Measurements from ENCODE around the gene KIAA1328.

KIAA1328 gene

GRCh38 chr18:37242091-37242490 lies 413.2 kb downstream of the KIAA1328 start:
- TF ChIP-seq, protein P1, sequence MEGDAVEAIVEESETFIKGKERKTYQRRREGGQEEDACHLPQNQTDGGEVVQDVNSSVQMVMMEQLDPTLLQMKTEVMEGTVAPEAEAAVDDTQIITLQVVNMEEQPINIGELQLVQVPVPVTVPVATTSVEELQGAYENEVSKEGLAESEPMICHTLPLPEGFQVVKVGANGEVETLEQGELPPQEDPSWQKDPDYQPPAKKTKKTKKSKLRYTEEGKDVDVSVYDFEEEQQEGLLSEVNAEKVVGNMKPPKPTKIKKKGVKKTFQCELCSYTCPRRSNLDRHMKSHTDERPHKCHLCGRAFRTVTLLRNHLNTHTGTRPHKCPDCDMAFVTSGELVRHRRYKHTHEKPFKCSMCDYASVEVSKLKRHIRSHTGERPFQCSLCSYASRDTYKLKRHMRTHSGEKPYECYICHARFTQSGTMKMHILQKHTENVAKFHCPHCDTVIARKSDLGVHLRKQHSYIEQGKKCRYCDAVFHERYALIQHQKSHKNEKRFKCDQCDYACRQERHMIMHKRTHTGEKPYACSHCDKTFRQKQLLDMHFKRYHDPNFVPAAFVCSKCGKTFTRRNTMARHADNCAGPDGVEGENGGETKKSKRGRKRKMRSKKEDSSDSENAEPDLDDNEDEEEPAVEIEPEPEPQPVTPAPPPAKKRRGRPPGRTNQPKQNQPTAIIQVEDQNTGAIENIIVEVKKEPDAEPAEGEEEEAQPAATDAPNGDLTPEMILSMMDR (conservative IDR thresholded peaks at IDR 0.05; ENCODE audit: low read depth) = no peak
- no peak for DNase-seq (ENCODE audit: low spot score)
- POLR2A ChIA-PET (ENCODE audit: low non-redundant PET) = no interaction called here
- no peak overlapping the region for H3K27ac ChIP-seq
- CTCF ChIA-PET = interaction anchor here (0.6 kb wide), 1 partner anchor 101 kb away, joined by 3 read pairs; no protein-coding TSS in a partner anchor

DNA sequence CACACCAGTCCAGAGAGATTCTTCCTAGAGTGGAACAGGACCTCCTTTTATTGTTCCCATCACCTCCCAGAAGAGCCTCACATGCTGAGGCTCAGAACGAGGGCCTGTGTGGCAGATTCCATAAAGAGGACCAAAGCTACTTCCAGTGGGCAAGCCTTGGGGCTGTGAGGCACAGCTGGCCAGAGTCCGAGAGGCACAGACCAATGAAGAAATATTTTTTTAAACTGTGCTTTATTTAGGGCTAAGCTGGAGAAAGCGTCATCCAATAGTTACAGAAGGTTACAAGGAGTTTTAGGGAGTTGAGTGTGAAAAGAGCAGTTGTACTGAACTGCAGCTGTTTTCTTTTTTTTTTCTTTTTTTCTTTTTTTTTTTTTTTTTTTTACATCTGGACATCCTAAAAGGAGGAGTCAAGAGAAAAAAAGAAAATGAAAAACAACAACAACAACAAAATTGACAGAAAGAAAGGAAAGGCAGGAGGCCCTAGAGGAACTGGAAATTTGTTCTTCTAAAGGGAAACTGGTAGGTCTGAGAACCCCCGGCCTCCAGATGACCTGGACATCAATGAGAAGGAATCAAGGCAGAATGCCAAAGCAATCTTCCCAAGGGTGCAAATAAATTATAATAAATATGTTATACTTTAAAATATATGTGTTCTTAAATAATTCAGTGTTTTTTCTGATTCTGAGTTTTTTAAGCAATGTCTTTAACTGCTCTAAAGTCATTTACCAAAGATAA lies 414.1 kb downstream of the KIAA1328 start:
- CTCF ChIA-PET = no interaction called here
- H3K27ac ChIP-seq = no peak overlapping the region
- DNase-seq (ENCODE audit: low spot score) = no peak
- POLR2A ChIA-PET (ENCODE audit: low non-redundant PET) = no interaction called here
- TF ChIP-seq, protein P1 (conservative IDR thresholded peaks at IDR 0.05; ENCODE audit: low read depth) = no peak

DNA sequence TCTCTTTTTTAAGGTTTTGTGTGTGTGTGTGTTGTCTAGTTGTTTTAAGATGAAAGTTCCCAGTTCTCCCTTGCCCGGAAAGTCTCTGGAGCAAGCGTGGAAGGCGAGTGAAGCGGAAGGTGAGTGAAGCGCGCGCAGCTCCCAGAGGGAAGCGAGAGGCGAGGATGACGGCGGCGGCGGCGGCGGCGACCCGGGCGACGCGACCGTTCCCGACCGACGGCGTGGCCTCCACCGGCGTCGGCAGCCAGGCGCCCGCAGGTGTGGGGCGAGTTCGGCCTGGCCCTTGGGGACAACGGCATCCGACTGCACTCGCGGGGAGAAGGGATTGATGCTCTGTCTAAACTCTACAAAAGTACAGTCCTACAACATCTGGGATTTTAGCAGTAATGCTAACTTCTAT lies 414.8 kb downstream of the KIAA1328 start:
- no peak for DNase-seq (ENCODE audit: low spot score)
- POLR2A ChIA-PET (ENCODE audit: low non-redundant PET) = no interaction called here
- CTCF ChIA-PET = no interaction called here
- TF ChIP-seq, protein P1 (conservative IDR thresholded peaks at IDR 0.05; ENCODE audit: low read depth) = no peak
- H3K27ac ChIP-seq = no peak overlapping the region

- CTCF ChIA-PET = no interaction called here
- POLR2A ChIA-PET (ENCODE audit: low non-redundant PET) = no interaction called here
- no peak overlapping the region for H3K27ac ChIP-seq
- TF ChIP-seq, protein P1 (conservative IDR thresholded peaks at IDR 0.05; ENCODE audit: low read depth) = no peak
- no peak for DNase-seq (ENCODE audit: low spot score)
Observed at GRCh38 chr18:37244618-37245017, 415.7 kb downstream of the KIAA1328 start.

- TF ChIP-seq, protein P1 (conservative IDR thresholded peaks at IDR 0.05; ENCODE audit: low read depth) = no peak
- H3K27ac ChIP-seq = no peak overlapping the region
- no peak for DNase-seq (ENCODE audit: low spot score)
- ChIA-PET POLR2A (ENCODE audit: low non-redundant PET) (no interaction called here), CTCF (no interaction called here)
Observed at GRCh38 chr18:37246779-37247340, 417.9 kb downstream of the KIAA1328 start.

DNA sequence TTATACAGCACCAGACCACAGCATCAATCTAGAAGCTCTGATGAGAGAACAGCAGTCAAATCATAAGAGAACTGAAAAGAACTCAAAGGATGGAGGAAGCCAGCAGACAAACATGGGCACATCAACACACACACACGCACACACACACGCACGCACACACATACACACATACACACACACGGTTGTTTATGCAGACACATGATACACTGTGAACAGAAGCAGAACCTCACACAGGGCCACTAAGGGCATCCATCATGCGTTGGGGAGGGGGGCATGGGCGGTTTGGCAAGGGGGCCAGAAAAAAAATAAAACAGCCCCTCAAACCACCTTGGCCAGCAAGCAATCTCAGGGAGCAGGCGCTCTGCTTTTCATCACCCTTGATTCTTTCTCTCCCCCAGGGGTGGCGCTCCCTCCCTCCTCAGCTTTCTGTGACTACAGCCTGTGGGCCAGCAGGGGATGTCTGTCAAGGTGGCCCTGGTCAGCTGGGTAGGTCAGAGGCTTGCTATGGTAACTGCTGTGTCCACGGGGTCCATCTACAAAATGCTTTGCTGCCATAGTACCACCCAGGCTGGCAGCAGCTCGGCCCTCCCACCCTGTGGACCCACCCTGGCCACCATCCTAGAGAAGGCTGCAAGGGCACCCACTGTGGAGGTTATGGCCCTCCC lies 418.7 kb downstream of the KIAA1328 start:
- TF ChIP-seq, protein P1 (conservative IDR thresholded peaks at IDR 0.05; ENCODE audit: low read depth) = no peak
- CTCF ChIA-PET = no interaction called here
- no peak for DNase-seq (ENCODE audit: low spot score)
- no peak overlapping the region for H3K27ac ChIP-seq
- POLR2A ChIA-PET (ENCODE audit: low non-redundant PET) = no interaction called here
